NCI-H526 (cell line): ENCODE measurements around the gene TNIK.
"Not testable (repeated sequence)": the region's sequence is repeated elsewhere in the genome, so short reads cannot be mapped to it uniquely, and the experiment has no call there.

Experiments used
- DNase-seq, 2 experiments: peaks; one replicate each; lab custom pipeline; 2025; lab: John Stamatoyannopoulos, UW

Gene TNIK

GRCh38 chr3:171309906-171310359, 150.3 kb downstream of the TNIK start:
- DNase-seq, result no peak

- no peak for DNase-seq
These were observed 152.2 kb downstream of the TNIK start for GRCh38 chr3:171307988-171308387.

GRCh38 chr3:171307046-171307585, 153.1 kb downstream of the TNIK start:
- no peak for DNase-seq

- DNase-seq, result no peak
These were observed 153.6 kb downstream of the TNIK start for GRCh38 chr3:171306631-171307030.

GRCh38 chr3:171305823-171306222, 154.4 kb downstream of the TNIK start:
- not testable (repeated sequence) for DNase-seq

- DNase-seq, result not testable (repeated sequence)
These were observed 155.7 kb downstream of the TNIK start for GRCh38 chr3:171304498-171304897.

- not testable (repeated sequence) for DNase-seq
These were observed 156.2 kb downstream of the TNIK start for GRCh38 chr3:171304017-171304416.

- no peak for DNase-seq
These were observed 158.2 kb downstream of the TNIK start for GRCh38 chr3:171301998-171302397.

GRCh38 chr3:171301002-171301401, 159.2 kb downstream of the TNIK start:
- no peak for DNase-seq

- DNase-seq, result no peak
These were observed 162.3 kb downstream of the TNIK start for GRCh38 chr3:171297951-171298350.

GRCh38 chr3:171297207-171297606, 163.0 kb downstream of the TNIK start:
- no peak for DNase-seq

GRCh38 chr3:171295484-171296373, 164.5 kb downstream of the TNIK start:
- DNase-seq, result no peak

- no peak for DNase-seq
These were observed 166.9 kb downstream of the TNIK start for GRCh38 chr3:171293142-171293782.

- DNase-seq, result no peak
These were observed 169.5 kb downstream of the TNIK start for GRCh38 chr3:171290680-171291079.

GRCh38 chr3:171289291-171289690, 170.9 kb downstream of the TNIK start:
- no peak for DNase-seq

- DNase-seq, result not testable (repeated sequence)
These were observed 172.4 kb downstream of the TNIK start for GRCh38 chr3:171287761-171288160.

- DNase-seq, result no peak
These were observed 173.5 kb downstream of the TNIK start for GRCh38 chr3:171286580-171287249.

- DNase-seq, result no peak
These were observed 174.9 kb downstream of the TNIK start for GRCh38 chr3:171285287-171285686.

GRCh38 chr3:171284308-171285075, 175.7 kb downstream of the TNIK start:
- DNase-seq, result no peak

GRCh38 chr3:171283848-171284222, 176.4 kb downstream of the TNIK start:
- no peak for DNase-seq

GRCh38 chr3:171283183-171283847, 176.9 kb downstream of the TNIK start:
- no peak for DNase-seq
